ENCODE measurements around the gene RPS6KB1. TPM values are rescaled to one million over a fixed set of nuclear protein-coding genes. Genes with fewer than 3 reads are reported as not detected.

The RPS6KB1 gene
- total and polyA plus RNA-seq, 9 of the 15 experiments (the other 6 are each of a cell fraction or from before 2014, with no cell fraction given) = 8.8 to 60.7 (median 35.1) TPM

- TF ChIP-seq SAFB2 (IDR thresholded peaks at IDR 0.05; ENCODE audit: borderline replicate concordance, low read depth, low read length, severe bottlenecking) = no peak
- no peak for TF ChIP-seq RREB1 (CRISPR knock-in tag; IDR thresholded peaks at IDR 0.05)
- peak; percentile 94 for TF ChIP-seq RBFOX2 (IDR thresholded peaks at IDR 0.05; ENCODE audit: low read depth, low read length)
- 0 out of 4 replicates have a peak, but pooled peaks of 1 of the 2 experiments have one; percentile 24 for TF ChIP-seq ZMIZ1 (IDR thresholded peaks at IDR 0.05; ENCODE audit: low read depth in 2 of 2, low read length in 2 of 2)
- TF ChIP-seq SOX6 (IDR thresholded peaks at IDR 0.05) = peak; percentile 60; the same call in 1 of the 2 replicates
- TF ChIP-seq SIN3A (IDR thresholded peaks at IDR 0.05; ENCODE audit: borderline replicate concordance in 2 of 2, control insufficient read depth in 1 of 2, low read depth in 2 of 2, low read length in 2 of 2) = peak in 1 of 2 experiments; percentile 39; a peak in 2 of 4 replicates
- peak; percentile 78 for TF ChIP-seq MBD2 (IDR thresholded peaks at IDR 0.05; ENCODE audit: borderline replicate concordance, low read depth)
- TF ChIP-seq TEAD4 (IDR thresholded peaks at IDR 0.05; ENCODE audit: low read length) = no peak
- TF ChIP-seq TEAD4 (CRISPR knock-in tag; IDR thresholded peaks at IDR 0.05; ENCODE audit: borderline replicate concordance) = no peak
- TF ChIP-seq CCNT2 (IDR thresholded peaks at IDR 0.05; ENCODE audit: borderline replicate concordance, extremely low read depth, insufficient read length, low read depth, low read length) = peak; percentile 87
- TF ChIP-seq TRIM24 (IDR thresholded peaks at IDR 0.05) = no peak
- TF ChIP-seq HES1 (IDR thresholded peaks at IDR 0.05; ENCODE audit: low read depth) = 0 out of 2 replicates have a peak, but pooled peaks have one; percentile 27
- TF ChIP-seq NCOA1 (IDR thresholded peaks at IDR 0.05; ENCODE audit: low read depth) = 0 out of 2 replicates have a peak, but pooled peaks have one; percentile 12
- peak; percentile 52 for TF ChIP-seq FOSL1 (tag; conservative IDR thresholded peaks at IDR 0.05)
- TF ChIP-seq SLC30A9 (CRISPR knock-in tag; IDR thresholded peaks at IDR 0.05) = no peak
- TF ChIP-seq TRIM28 (IDR thresholded peaks at IDR 0.05) = peak; percentile 31; the same call in 1 of the 2 replicates
- TF ChIP-seq MAZ (CRISPR knock-in tag; conservative IDR thresholded peaks at IDR 0.05 in 1 of 2, IDR thresholded peaks at IDR 0.05 in 1 of 2) = peak; percentile 80 to 83
Measured at GRCh38 chr17:59964482-59965328, 71.8 kb downstream of the RPS6KB1 start, which contains the start of gene RNFT1 (continued).
